ENCODE results near the gene TMEM167B. TPM values are rescaled to one million over a fixed set of nuclear protein-coding genes. Genes with fewer than 3 reads are reported as not detected.

TMEM167B gene
- total RNA-seq, 1 donor from 2014 or later, result 22.1 TPM

- peaks cover 70% of the 10 kb centered on the region for H3K27me3 ChIP-seq
- peaks cover 28% of the 10 kb centered on the region for H3F3A ChIP-seq (ENCODE audit: low read depth)
- Mint-ChIP-seq H3K27ac (no peak overlapping the region), H3K4me3 (no peak overlapping the region), H3K27me3 (ENCODE audit: insufficient read depth, low read depth) (peaks cover 38% of the 10 kb centered on the region), H3K9me3 (no peaks in the 10 kb centered on the region), H3K36me3 (no peaks in the 10 kb centered on the region), H3K4me1 (peaks cover 22% of the 10 kb centered on the region)
- peaks cover 4% of the 10 kb centered on the region for H3K4me1 ChIP-seq
- no peak for TF ChIP-seq CTCF (IDR thresholded peaks at IDR 0.05)
- TF ChIP-seq EZH2 (IDR thresholded peaks at IDR 0.05), result no peak
- TF ChIP-seq EZH2phosphoT487 (IDR thresholded peaks at IDR 0.05), result no peak
- H3K27ac ChIP-seq, result no peak overlapping the region
- no peaks in the 10 kb centered on the region for H4K20me1 ChIP-seq (ENCODE audit: low read depth)
- no peak overlapping the region for H3K4me2 ChIP-seq
- no peak overlapping the region for H3K4me3 ChIP-seq
- H2AFZ ChIP-seq (replicated peaks), result no peak overlapping the region
- no peaks in the 10 kb centered on the region for H3K9me3 ChIP-seq (ENCODE audit: low read depth)
- H3K9ac ChIP-seq, result no peak overlapping the region
- no peak for DNase-seq (ENCODE audit: low spot score)
- H3K36me3 ChIP-seq, result no peaks in the 10 kb centered on the region
- H3K79me2 ChIP-seq (ENCODE audit: low read depth), result no peaks in the 10 kb centered on the region
These were observed 25.1 kb downstream of the TMEM167B start for GRCh38 chr1:109115685-109116084.

- TF ChIP-seq EZH2 (IDR thresholded peaks at IDR 0.05) (no peak), CTCF (IDR thresholded peaks at IDR 0.05) (no peak), EZH2phosphoT487 (IDR thresholded peaks at IDR 0.05) (no peak)
- peaks cover 28% of the 10 kb centered on the region for H3F3A ChIP-seq (ENCODE audit: low read depth)
- H3K27ac ChIP-seq, result no peak overlapping the region
- no peak overlapping the region for H3K4me3 Mint-ChIP-seq
- H3K36me3 ChIP-seq, result no peaks in the 10 kb centered on the region
- H2AFZ ChIP-seq (replicated peaks), result no peak overlapping the region
- peaks cover 4% of the 10 kb centered on the region for H3K4me1 ChIP-seq
- peaks cover 34% of the 10 kb centered on the region for H3K27me3 Mint-ChIP-seq (ENCODE audit: insufficient read depth, low read depth)
- no peak overlapping the region for H3K27ac Mint-ChIP-seq
- H3K4me3 ChIP-seq, result no peak overlapping the region
- no peak overlapping the region for H3K9ac ChIP-seq
- H3K79me2 ChIP-seq (ENCODE audit: low read depth), result no peaks in the 10 kb centered on the region
- peaks cover 22% of the 10 kb centered on the region for H3K4me1 Mint-ChIP-seq
- H3K27me3 ChIP-seq, result peaks cover 64% of the 10 kb centered on the region
- H3K36me3 Mint-ChIP-seq, result no peaks in the 10 kb centered on the region
- H3K4me2 ChIP-seq, result no peak overlapping the region
- no peaks in the 10 kb centered on the region for H3K9me3 ChIP-seq (ENCODE audit: low read depth)
- H4K20me1 ChIP-seq (ENCODE audit: low read depth), result no peaks in the 10 kb centered on the region
- H3K9me3 Mint-ChIP-seq, result no peaks in the 10 kb centered on the region
- no peak for DNase-seq (ENCODE audit: low spot score)
These were observed 25.7 kb downstream of the TMEM167B start for GRCh38 chr1:109116286-109116685.

GRCh38 chr1:109118089-109118488 lies 27.5 kb downstream of the TMEM167B start:
- H4K20me1 ChIP-seq (ENCODE audit: low read depth), result no peaks in the 10 kb centered on the region
- no peak for DNase-seq (ENCODE audit: low spot score)
- Mint-ChIP-seq H3K4me3 (no peak overlapping the region), H3K36me3 (no peaks in the 10 kb centered on the region), H3K4me1 (peaks cover 8% of the 10 kb centered on the region), H3K27me3 (ENCODE audit: insufficient read depth, low read depth) (peaks cover 26% of the 10 kb centered on the region), H3K9me3 (no peaks in the 10 kb centered on the region), H3K27ac (no peak overlapping the region)
- TF ChIP-seq EZH2phosphoT487 (IDR thresholded peaks at IDR 0.05) (no peak), CTCF (IDR thresholded peaks at IDR 0.05) (no peak), EZH2 (IDR thresholded peaks at IDR 0.05) (no peak)
- H3K9me3 ChIP-seq (ENCODE audit: low read depth), result no peaks in the 10 kb centered on the region
- no peak overlapping the region for H2AFZ ChIP-seq (replicated peaks)
- H3K4me2 ChIP-seq, result no peak overlapping the region
- no peaks in the 10 kb centered on the region for H3K79me2 ChIP-seq (ENCODE audit: low read depth)
- H3K27me3 ChIP-seq, result peaks cover 46% of the 10 kb centered on the region
- peaks cover 18% of the 10 kb centered on the region for H3F3A ChIP-seq (ENCODE audit: low read depth)
- no peaks in the 10 kb centered on the region for H3K4me1 ChIP-seq
- no peaks in the 10 kb centered on the region for H3K36me3 ChIP-seq
- H3K9ac ChIP-seq, result no peak overlapping the region
- H3K27ac ChIP-seq, result no peak overlapping the region
- H3K4me3 ChIP-seq, result no peak overlapping the region
